SK-N-SH (cell line): ENCODE data around the gene LCOR. TPM values are rescaled to one million over a fixed set of nuclear protein-coding genes. Genes with fewer than 3 reads are reported as not detected.

Experiments
- CTCF ChIA-PET: fragments of 300-600, 350-600 bp; formaldehyde crosslinking; extraction: SDS; loops from one replicate; lab custom pipeline; 2021; lab: Yijun Ruan, JAX
- POLR2A ChIA-PET: fragments of 350-600 bp; sonication (Branson Sonifier 250); formaldehyde crosslinking; extraction: SDS; loops from one replicate; lab custom pipeline; 2020; ENCODE audit warnings: antibody characterized with exemption, inconsistent platforms; lab: Yijun Ruan, JAX
- DNase-seq: peaks from one replicate; pipeline ENCODE4 v3.0.0; 2012
- H2AFZ ChIP-seq: fragments of 200-600 bp; sonication (generic); 2 replicates; pipeline ENCODE4 v1.8.1; 2016; ENCODE audit warnings: antibody characterized with exemption, mild to moderate bottlenecking, low read depth
- H3F3A ChIP-seq: fragments of 200-600 bp; sonication (generic); replicated peaks from 2 replicates; pipeline ENCODE3; 2016; ENCODE audit warnings: antibody characterized with exemption, mild to moderate bottlenecking; ENCODE audit not compliant: insufficient read depth
- H3K27ac ChIP-seq, 2 experiments: fragments of 200-500 bp in 1 of 2; fragments of 200-600 bp in 1 of 2; sonication (Bioruptor generic) in 1 of 2; sonication (generic), shearing (Covaris generic) in 1 of 2; 2 replicates each; pipeline versions ENCODE4 v1.5.1 to v1.6.1; 2014 to 2016; ENCODE audit warnings: low read depth in 2 of 2, inconsistent platforms in 1 of 2, low read length in 1 of 2, mild to moderate bottlenecking in 1 of 2, mixed read lengths in 1 of 2
- H3K27me3 ChIP-seq: fragments of 200-600 bp; sonication (generic), shearing (Covaris generic); 2 replicates; pipeline ENCODE4 v1.6.1; 2016; ENCODE audit warnings: mixed run types; ENCODE audit not compliant: insufficient read depth
- H3K36me3 ChIP-seq, 2 experiments: fragments of 200-500 bp in 1 of 2; fragments of 200-600 bp in 1 of 2; sonication (Bioruptor generic) in 1 of 2; sonication (generic) in 1 of 2; replicated peaks in 1 of 2; 2 replicates each; pipeline versions ENCODE3 to v1.5.1; 2014 to 2016; ENCODE audit warnings: low read length in 1 of 2, mild to moderate bottlenecking in 1 of 2; ENCODE audit not compliant: insufficient read depth in 2 of 2, control insufficient read depth in 1 of 2
- H3K4me1 ChIP-seq, 2 experiments: fragments of 200-500 bp in 1 of 2; fragments of 200-600 bp in 1 of 2; sonication (Bioruptor generic) in 1 of 2; sonication (generic), shearing (Covaris generic) in 1 of 2; 2 replicates each; pipeline versions ENCODE4 v1.5.1 to v1.6.1; 2014 to 2016; ENCODE audit warnings: low read depth in 1 of 2, low read length in 1 of 2, mixed run types in 1 of 2; ENCODE audit not compliant: insufficient read depth in 2 of 2, control insufficient read depth in 1 of 2
- H3K4me2 ChIP-seq: fragments of 200-600 bp; sonication (generic), shearing (Covaris generic); 2 replicates; pipeline ENCODE4 v1.6.1; 2017; ENCODE audit warnings: mixed run types
- H3K4me3 ChIP-seq, 2 experiments: fragments of 200-500 bp in 1 of 2; fragments of 200-600 bp in 1 of 2; sonication (Bioruptor generic) in 1 of 2; sonication (generic), shearing (Covaris generic) in 1 of 2; 2 replicates each; pipeline versions ENCODE4 v1.5.1 to v1.8.1; 2014 to 2016; ENCODE audit warnings: low read depth in 2 of 2, inconsistent platforms in 1 of 2, low read length in 1 of 2, mild to moderate bottlenecking in 1 of 2, mixed read lengths in 1 of 2, moderate library complexity in 1 of 2
- H3K79me2 ChIP-seq: fragments of 200-600 bp; sonication (generic); 2 replicates; pipeline ENCODE4 v1.8.1; 2017; ENCODE audit warnings: mild to moderate bottlenecking; ENCODE audit not compliant: insufficient read depth
- H3K9ac ChIP-seq: fragments of 200-600 bp; sonication (generic); 2 replicates; pipeline ENCODE4 v1.6.1; 2017; ENCODE audit warnings: mixed run types
- H3K9me2 ChIP-seq: fragments of 200-600 bp; sonication (generic); 2 replicates; pipeline ENCODE4 v1.6.1; 2017; ENCODE audit warnings: mixed run types
- H3K9me3 ChIP-seq: fragments of 200-600 bp; sonication (generic); 2 replicates; pipeline ENCODE4 v1.6.1; 2017; ENCODE audit warnings: mixed run types, mild to moderate bottlenecking, moderate library complexity
- H4K20me1 ChIP-seq: fragments of 200-600 bp; sonication (generic); 2 replicates; pipeline ENCODE4 v1.6.1; 2017; ENCODE audit warnings: mild to moderate bottlenecking, mixed run types; ENCODE audit not compliant: insufficient read depth
- CHD2 ChIP-seq: fragments of 150-350 bp; IDR thresholded peaks from 2 replicates; pipeline ENCODE4 v1.6.1; 2018; ENCODE audit warnings: low read length; ENCODE audit not compliant: partially characterized antibody
- FOSL2 ChIP-seq: IDR thresholded peaks from 2 replicates; pipeline ENCODE4 v1.4.0; 2012; ENCODE audit warnings: low read depth, mild to moderate bottlenecking, moderate library complexity, borderline replicate concordance
- GATA2 ChIP-seq: sonication (generic); formaldehyde crosslinking; IDR thresholded peaks from 2 replicates; pipeline ENCODE4 v1.5.0; 2020; ENCODE audit warnings: mild to moderate bottlenecking, missing genetic modification reagents
- JUND ChIP-seq: IDR thresholded peaks from 2 replicates; pipeline ENCODE4 v1.4.0; 2012
- NFIC ChIP-seq: IDR thresholded peaks from 2 replicates; pipeline ENCODE4 v1.4.0; 2012; ENCODE audit warnings: borderline replicate concordance
- RCOR1 ChIP-seq: fragments of 150-350 bp; IDR thresholded peaks from 2 replicates; pipeline ENCODE4 v1.6.1; 2017; ENCODE audit warnings: antibody characterized with exemption, low read length
- SIN3A ChIP-seq: IDR thresholded peaks from 2 replicates; pipeline ENCODE4 v1.6.1; 2012; ENCODE audit warnings: low read depth, mild to moderate bottlenecking, low read length, moderate library complexity, borderline replicate concordance
- TAF1 ChIP-seq: IDR thresholded peaks from 2 replicates; pipeline ENCODE4 v1.6.1; 2012; ENCODE audit warnings: low read depth, mild to moderate bottlenecking, low read length, moderate library complexity, borderline replicate concordance
- TEAD4 ChIP-seq: IDR thresholded peaks from 2 replicates; pipeline ENCODE4 v1.4.0; 2012; ENCODE audit warnings: mild to moderate bottlenecking, borderline replicate concordance; ENCODE audit not compliant: insufficient read depth
- YY1 ChIP-seq: IDR thresholded peaks from 2 replicates; pipeline ENCODE4 v1.4.0; 2012; ENCODE audit warnings: low read depth, mild to moderate bottlenecking
- WGBS: methylation state at CpG from one replicate; pipeline ENCODE4 v1.1.6; 2017; ENCODE audit warnings: low lambda C conversion rate; 5-methylcytosine and 5-hydroxymethylcytosine counted together
- polyA plus RNA-seq, 3 experiments: library from polyadenylated mRNA; depleted of rRNA; stranded (reverse); fragments of >200 nt; gene quantifications; 2 replicates each; pipeline ENCODE4 v1.2.3, GENCODE V29; 2012
- TF ChIP-seq, protein P1 (sequence below): IDR thresholded peaks from 2 replicates; pipeline ENCODE4 v1.4.0; 2012; ENCODE audit warnings: low read depth
- TF ChIP-seq, protein P2 (sequence below): IDR thresholded peaks from 2 replicates; pipeline ENCODE4 v1.6.1; 2012; ENCODE audit warnings: mild to moderate bottlenecking, low read depth, low read length, moderate library complexity
- TF ChIP-seq, protein P3 (sequence below): fragments of 200-600 bp; sonication (generic); IDR thresholded peaks from 2 replicates; pipeline ENCODE4 v1.6.1; 2017; ENCODE audit warnings: antibody characterized with exemption, mild to moderate bottlenecking, moderate library complexity
- TF ChIP-seq, protein P4 (sequence below): fragments of 150-350 bp; IDR thresholded peaks from 2 replicates; pipeline ENCODE4 v1.6.1; 2017; ENCODE audit warnings: antibody characterized with exemption, low read length, low read depth, borderline replicate concordance
- TF ChIP-seq, protein P5 (sequence below): IDR thresholded peaks from 2 replicates; pipeline ENCODE4 v1.4.0; 2012; ENCODE audit warnings: low read depth, borderline replicate concordance

Gene LCOR
- polyA plus RNA-seq, 1 of the 3 experiments (the other 2 are of a cell fraction), result 1.9 TPM

DNA sequence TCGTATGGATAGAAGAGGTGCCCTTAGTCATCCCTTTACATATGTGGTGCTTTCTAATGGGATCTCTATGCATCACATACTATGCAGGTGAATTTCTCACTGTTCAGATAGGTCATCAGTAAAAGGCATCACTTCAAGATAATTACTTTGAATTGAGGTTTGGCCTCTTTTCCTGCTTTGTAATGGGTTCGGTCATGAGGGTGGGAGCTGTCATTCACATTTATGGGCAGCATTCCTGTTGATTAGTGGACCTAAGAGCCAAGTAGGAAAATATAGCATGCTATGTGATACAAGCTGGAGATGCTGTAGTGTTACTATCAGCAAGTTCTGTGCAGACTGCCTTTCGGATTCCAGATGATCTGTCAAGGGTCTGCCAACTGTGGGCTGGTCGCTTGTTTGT lies 156.3 kb downstream of the LCOR start:
- H3K4me3 ChIP-seq, result no peak overlapping the region; a peak in 1 of 4 replicates
- CTCF ChIA-PET, result no interaction called here
- H3K36me3 ChIP-seq, result no peaks in the 10 kb centered on the region
- no peak overlapping the region for H3K4me2 ChIP-seq
- no peak for TF ChIP-seq RCOR1
- TF ChIP-seq CHD2, result no peak
- no peak for TF ChIP-seq JUND
- TF ChIP-seq SIN3A, result no peak
- TF ChIP-seq, protein P1, sequence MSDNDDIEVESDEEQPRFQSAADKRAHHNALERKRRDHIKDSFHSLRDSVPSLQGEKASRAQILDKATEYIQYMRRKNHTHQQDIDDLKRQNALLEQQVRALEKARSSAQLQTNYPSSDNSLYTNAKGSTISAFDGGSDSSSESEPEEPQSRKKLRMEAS, result no peak
- no peak for TF ChIP-seq FOSL2
- no peak for TF ChIP-seq NFIC
- TF ChIP-seq YY1, result no peak
- TF ChIP-seq, protein P2, sequence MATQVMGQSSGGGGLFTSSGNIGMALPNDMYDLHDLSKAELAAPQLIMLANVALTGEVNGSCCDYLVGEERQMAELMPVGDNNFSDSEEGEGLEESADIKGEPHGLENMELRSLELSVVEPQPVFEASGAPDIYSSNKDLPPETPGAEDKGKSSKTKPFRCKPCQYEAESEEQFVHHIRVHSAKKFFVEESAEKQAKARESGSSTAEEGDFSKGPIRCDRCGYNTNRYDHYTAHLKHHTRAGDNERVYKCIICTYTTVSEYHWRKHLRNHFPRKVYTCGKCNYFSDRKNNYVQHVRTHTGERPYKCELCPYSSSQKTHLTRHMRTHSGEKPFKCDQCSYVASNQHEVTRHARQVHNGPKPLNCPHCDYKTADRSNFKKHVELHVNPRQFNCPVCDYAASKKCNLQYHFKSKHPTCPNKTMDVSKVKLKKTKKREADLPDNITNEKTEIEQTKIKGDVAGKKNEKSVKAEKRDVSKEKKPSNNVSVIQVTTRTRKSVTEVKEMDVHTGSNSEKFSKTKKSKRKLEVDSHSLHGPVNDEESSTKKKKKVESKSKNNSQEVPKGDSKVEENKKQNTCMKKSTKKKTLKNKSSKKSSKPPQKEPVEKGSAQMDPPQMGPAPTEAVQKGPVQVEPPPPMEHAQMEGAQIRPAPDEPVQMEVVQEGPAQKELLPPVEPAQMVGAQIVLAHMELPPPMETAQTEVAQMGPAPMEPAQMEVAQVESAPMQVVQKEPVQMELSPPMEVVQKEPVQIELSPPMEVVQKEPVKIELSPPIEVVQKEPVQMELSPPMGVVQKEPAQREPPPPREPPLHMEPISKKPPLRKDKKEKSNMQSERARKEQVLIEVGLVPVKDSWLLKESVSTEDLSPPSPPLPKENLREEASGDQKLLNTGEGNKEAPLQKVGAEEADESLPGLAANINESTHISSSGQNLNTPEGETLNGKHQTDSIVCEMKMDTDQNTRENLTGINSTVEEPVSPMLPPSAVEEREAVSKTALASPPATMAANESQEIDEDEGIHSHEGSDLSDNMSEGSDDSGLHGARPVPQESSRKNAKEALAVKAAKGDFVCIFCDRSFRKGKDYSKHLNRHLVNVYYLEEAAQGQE, result no peak
- TF ChIP-seq, protein P3, sequence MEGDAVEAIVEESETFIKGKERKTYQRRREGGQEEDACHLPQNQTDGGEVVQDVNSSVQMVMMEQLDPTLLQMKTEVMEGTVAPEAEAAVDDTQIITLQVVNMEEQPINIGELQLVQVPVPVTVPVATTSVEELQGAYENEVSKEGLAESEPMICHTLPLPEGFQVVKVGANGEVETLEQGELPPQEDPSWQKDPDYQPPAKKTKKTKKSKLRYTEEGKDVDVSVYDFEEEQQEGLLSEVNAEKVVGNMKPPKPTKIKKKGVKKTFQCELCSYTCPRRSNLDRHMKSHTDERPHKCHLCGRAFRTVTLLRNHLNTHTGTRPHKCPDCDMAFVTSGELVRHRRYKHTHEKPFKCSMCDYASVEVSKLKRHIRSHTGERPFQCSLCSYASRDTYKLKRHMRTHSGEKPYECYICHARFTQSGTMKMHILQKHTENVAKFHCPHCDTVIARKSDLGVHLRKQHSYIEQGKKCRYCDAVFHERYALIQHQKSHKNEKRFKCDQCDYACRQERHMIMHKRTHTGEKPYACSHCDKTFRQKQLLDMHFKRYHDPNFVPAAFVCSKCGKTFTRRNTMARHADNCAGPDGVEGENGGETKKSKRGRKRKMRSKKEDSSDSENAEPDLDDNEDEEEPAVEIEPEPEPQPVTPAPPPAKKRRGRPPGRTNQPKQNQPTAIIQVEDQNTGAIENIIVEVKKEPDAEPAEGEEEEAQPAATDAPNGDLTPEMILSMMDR, result no peak
- no peak for TF ChIP-seq TEAD4
- no peak for TF ChIP-seq TAF1
- no peaks in the 10 kb centered on the region for H3K9me2 ChIP-seq
- H3K27ac ChIP-seq, result no peak overlapping the region
- no peaks in the 10 kb centered on the region for H4K20me1 ChIP-seq
- WGBS, result 81% methylated on average over 4 of the region's 4 CpGs
- H3K9me3 ChIP-seq, result no peaks in the 10 kb centered on the region
- peaks cover 2 to 26% of the 10 kb centered on the region in 2 experiments for H3K4me1 ChIP-seq
- no peak overlapping the region for H3K9ac ChIP-seq
- POLR2A ChIA-PET, result no interaction called here
- H3K79me2 ChIP-seq, result no peaks in the 10 kb centered on the region
- H3K27me3 ChIP-seq, result no peaks in the 10 kb centered on the region
- no peak overlapping the region for H2AFZ ChIP-seq
- H3F3A ChIP-seq, result peaks cover 21% of the 10 kb centered on the region
- no peak for DNase-seq

DNA sequence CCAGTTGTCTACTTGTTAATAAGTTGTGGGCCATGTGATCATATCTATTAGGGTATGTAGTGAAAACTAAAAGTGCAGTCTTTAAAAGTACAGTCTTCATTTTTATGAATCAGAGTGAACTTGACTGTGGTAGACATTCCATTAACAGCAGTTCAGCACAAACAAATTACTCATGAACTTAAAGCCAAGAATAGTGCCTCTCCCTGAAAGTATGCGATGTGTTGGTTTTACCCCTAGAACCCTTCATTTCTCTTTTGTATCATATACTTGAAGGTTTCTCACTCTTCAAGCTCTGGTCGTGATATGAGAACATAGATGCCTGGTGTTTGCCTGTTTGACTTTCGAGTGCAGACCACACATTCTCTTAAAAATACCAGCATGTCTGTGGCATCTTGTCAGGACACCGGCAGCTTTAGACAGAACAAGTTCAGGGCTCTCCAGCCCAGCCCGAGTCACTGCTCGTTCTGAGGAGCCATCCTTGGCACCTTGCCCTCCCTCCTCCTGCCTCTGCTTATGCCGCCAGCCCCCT lies 159.3 kb downstream of the LCOR start:
- H2AFZ ChIP-seq, result no peak overlapping the region
- no peaks in the 10 kb centered on the region for H4K20me1 ChIP-seq
- H3K27ac ChIP-seq, result peak overlapping the region; percentile 43 to 71
- H3K36me3 ChIP-seq, result no peaks in the 10 kb centered on the region
- H3K9ac ChIP-seq, result peak overlapping the region; percentile 19; the same call in 1 of the 2 replicates
- no peaks in the 10 kb centered on the region for H3K9me2 ChIP-seq
- WGBS, result 54% methylated on average over 5 of the region's 7 CpGs
- CTCF ChIA-PET, result interaction anchor here (0.6 kb wide), 1 partner anchor 23 kb away, joined by 3 read pairs; no protein-coding TSS in a partner anchor
- peaks cover 21% of the 10 kb centered on the region for H3F3A ChIP-seq
- H3K79me2 ChIP-seq, result no peaks in the 10 kb centered on the region
- H3K4me3 ChIP-seq, result peak overlapping the region in 1 of 2 experiments; percentile 3; a peak in 2 of 4 replicates
- no peak for DNase-seq
- TF ChIP-seq JUND, result 0 out of 2 replicates have a peak, but pooled peaks have one; percentile 22
- TF ChIP-seq, protein P4, sequence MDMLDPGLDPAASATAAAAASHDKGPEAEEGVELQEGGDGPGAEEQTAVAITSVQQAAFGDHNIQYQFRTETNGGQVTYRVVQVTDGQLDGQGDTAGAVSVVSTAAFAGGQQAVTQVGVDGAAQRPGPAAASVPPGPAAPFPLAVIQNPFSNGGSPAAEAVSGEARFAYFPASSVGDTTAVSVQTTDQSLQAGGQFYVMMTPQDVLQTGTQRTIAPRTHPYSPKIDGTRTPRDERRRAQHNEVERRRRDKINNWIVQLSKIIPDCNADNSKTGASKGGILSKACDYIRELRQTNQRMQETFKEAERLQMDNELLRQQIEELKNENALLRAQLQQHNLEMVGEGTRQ, result no peak
- TF ChIP-seq GATA2 (CRISPR knock-in tag), result no peak
- peak; percentile 20; the same call in 1 of the 2 replicates for TF ChIP-seq FOSL2
- TF ChIP-seq, protein P5, sequence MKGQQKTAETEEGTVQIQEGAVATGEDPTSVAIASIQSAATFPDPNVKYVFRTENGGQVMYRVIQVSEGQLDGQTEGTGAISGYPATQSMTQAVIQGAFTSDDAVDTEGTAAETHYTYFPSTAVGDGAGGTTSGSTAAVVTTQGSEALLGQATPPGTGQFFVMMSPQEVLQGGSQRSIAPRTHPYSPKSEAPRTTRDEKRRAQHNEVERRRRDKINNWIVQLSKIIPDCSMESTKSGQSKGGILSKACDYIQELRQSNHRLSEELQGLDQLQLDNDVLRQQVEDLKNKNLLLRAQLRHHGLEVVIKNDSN, result peak; percentile 44; the same call in 1 of the 2 replicates
- TF ChIP-seq, all 33 proteins: peak for 3
- Histone ChIP-seq H3K4me1 (peaks cover 2 to 26% of the 10 kb centered on the region in 2 experiments), H3K27me3 (no peaks in the 10 kb centered on the region), H3K4me2 (peak overlapping the region; percentile 61), H3K9me3 (no peaks in the 10 kb centered on the region)
- POLR2A ChIA-PET, result no interaction called here
